Measurements from ENCODE around the gene CRACR2B.

Gene CRACR2B

DNA sequence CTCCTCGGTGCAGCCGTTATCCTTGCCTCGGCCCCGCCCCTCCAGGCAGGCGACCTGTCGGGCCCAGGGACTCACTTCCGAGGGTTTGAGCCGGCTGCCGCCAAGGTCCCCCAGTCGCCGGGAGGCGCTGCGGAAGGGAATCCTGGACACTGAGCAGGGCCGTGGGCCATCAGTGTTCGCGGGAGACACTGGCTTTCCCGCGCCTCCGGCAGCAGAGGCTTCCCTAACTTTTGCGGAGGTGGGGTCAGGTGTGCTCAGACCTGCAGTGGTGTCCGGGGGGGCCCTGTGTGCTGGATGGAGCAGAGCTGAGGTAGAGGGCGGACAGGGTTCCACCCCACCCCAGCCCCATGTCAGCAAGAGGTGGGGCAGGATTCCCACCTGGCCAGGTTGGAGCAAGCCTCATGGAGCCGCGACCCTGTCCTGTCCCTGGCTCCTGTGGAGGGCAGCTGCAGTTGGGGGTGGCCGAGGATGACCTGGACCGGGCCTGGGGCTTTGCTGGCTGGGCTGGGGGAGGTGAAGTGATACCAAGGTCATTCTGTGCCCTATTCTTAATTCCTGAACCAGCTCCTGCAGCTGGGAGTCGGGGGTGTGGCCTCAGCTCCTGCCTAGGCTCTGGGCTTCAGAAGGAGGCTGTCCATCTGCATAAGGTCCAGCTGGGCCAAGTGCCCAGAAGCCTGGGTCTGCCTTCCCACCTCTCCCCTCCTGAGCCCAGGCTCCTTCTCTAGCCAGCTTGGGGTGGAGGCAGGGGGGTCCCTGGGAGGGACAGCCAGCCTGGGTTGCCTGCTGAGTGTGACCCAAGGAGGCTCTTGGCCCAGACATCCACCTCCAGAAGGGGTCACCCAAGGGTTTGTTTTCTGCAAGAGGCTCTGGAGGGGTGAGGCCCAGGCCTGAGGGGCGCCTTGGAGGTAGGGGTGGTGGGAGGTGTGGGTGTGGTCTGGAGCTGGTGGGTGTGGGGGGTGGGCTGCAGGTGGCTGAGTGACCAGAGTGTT, 23.4 kb downstream of the CRACR2B start:
- TF ChIP-seq FOXP2 (optimal IDR thresholded peaks at IDR 0.05; ENCODE audit: borderline replicate concordance, extremely low read depth, extremely low read length, insufficient read depth) (no peak), POLR2AphosphoS5 (IDR thresholded peaks at IDR 0.05; ENCODE audit: low read depth, low read length) (no peak), SIN3A (IDR thresholded peaks at IDR 0.05; ENCODE audit: borderline replicate concordance, insufficient read depth, low read length) (no peak), REST (IDR thresholded peaks at IDR 0.05; ENCODE audit: insufficient read depth in 1 of 2, low read depth in 2 of 2, low read length in 2 of 2) (no peak), TAF1 (IDR thresholded peaks at IDR 0.05; ENCODE audit: borderline replicate concordance, insufficient read depth, low read length) (no peak)

DNA sequence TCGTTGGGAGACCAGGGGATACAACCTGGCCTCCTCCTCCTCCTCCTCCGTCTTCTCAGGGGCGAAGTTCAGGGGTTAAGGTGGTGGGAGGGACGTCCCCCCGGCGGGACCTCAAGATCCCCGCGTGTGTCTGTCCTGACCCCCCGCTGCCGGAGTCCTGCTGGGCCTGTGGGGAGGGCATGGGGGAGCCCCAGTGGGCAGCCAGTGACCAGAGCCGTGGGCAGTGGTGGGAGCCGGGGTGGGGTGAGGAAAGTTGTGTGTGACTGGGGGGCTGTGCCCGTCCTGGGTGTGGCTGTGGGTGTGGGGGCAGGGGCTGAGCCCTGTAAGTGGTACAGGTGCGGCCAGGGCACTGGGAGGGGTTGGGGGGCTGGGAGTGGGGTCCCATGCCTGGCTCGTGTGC, 25.0 kb downstream of the CRACR2B start:
- TF ChIP-seq SIN3A (IDR thresholded peaks at IDR 0.05; ENCODE audit: borderline replicate concordance, insufficient read depth, low read length) (no peak), FOXP2 (optimal IDR thresholded peaks at IDR 0.05; ENCODE audit: borderline replicate concordance, extremely low read depth, extremely low read length, insufficient read depth) (no peak), TAF1 (IDR thresholded peaks at IDR 0.05; ENCODE audit: borderline replicate concordance, insufficient read depth, low read length) (no peak), REST (IDR thresholded peaks at IDR 0.05; ENCODE audit: insufficient read depth in 1 of 2, low read depth in 2 of 2, low read length in 2 of 2) (no peak), POLR2AphosphoS5 (IDR thresholded peaks at IDR 0.05; ENCODE audit: low read depth, low read length) (no peak)

GRCh38 chr11:853682-854448, 26.1 kb downstream of the CRACR2B start:
- TF ChIP-seq FOXP2 (optimal IDR thresholded peaks at IDR 0.05; ENCODE audit: borderline replicate concordance, extremely low read depth, extremely low read length, insufficient read depth) (no peak), POLR2AphosphoS5 (IDR thresholded peaks at IDR 0.05; ENCODE audit: low read depth, low read length) (no peak), REST (IDR thresholded peaks at IDR 0.05; ENCODE audit: insufficient read depth in 1 of 2, low read depth in 2 of 2, low read length in 2 of 2) (no peak), TAF1 (IDR thresholded peaks at IDR 0.05; ENCODE audit: borderline replicate concordance, insufficient read depth, low read length) (no peak), SIN3A (IDR thresholded peaks at IDR 0.05; ENCODE audit: borderline replicate concordance, insufficient read depth, low read length) (no peak)

GRCh38 chr11:854601-855329, 27.0 kb downstream of the CRACR2B start:
- TF ChIP-seq TAF1 (IDR thresholded peaks at IDR 0.05; ENCODE audit: borderline replicate concordance, insufficient read depth, low read length) (no peak), REST (IDR thresholded peaks at IDR 0.05; ENCODE audit: insufficient read depth in 1 of 2, low read depth in 2 of 2, low read length in 2 of 2) (no peak), POLR2AphosphoS5 (IDR thresholded peaks at IDR 0.05; ENCODE audit: low read depth, low read length) (no peak), FOXP2 (optimal IDR thresholded peaks at IDR 0.05; ENCODE audit: borderline replicate concordance, extremely low read depth, extremely low read length, insufficient read depth) (no peak), SIN3A (IDR thresholded peaks at IDR 0.05; ENCODE audit: borderline replicate concordance, insufficient read depth, low read length) (no peak)

All from PFSK-1 (cell line).